Caco-2 (cell line): Measurements from ENCODE around the gene SAMSN1. TPM values are rescaled to one million over a fixed set of nuclear protein-coding genes. Genes with fewer than 3 reads are reported as not detected.

ENCODE experiments used
- BruUV-seq: library from RNA; stranded (reverse); fragments of 400-500 nt; replicated peaks from 2 replicates; lab custom pipeline; 2021; lab: Mats Ljungman, UMichigan
- CTCF ChIA-PET: fragments of 300-600 bp; sonication (Branson Sonifier 250); formaldehyde crosslinking; loops from one replicate; lab custom pipeline; 2022; ENCODE audit warnings: antibody characterized with exemption; lab: Charles Lee
- POLR2A ChIA-PET: fragments of 300-600 bp; sonication (Branson Sonifier 250); formaldehyde crosslinking; loops from one replicate; lab custom pipeline; 2022; ENCODE audit warnings: antibody characterized with exemption; lab: Charles Lee
- DNase-seq, 2 experiments: peaks; one replicate each; pipeline versions ENCODE4 v3.0.0 to v3.0.0-alpha.2; 2020 to 2022
- H3K27me3 ChIP-seq: replicated peaks from 2 replicates; pipeline ENCODE4 v1.6.0; 2011; ENCODE audit warnings: low read length; ENCODE audit not compliant: control insufficient read depth, insufficient read depth
- H3K36me3 ChIP-seq: 2 replicates; pipeline ENCODE4 v1.5.1; 2011; ENCODE audit warnings: low read length; ENCODE audit not compliant: control insufficient read depth, insufficient read depth
- H3K4me1 ChIP-seq: fragments of 250-450 bp; sonication (Bioruptor Pico); 2 replicates; pipeline ENCODE4 v1.5.1; 2020; ENCODE audit warnings: mild to moderate bottlenecking
- H3K4me3 ChIP-seq: 2 replicates; pipeline ENCODE4 v1.5.1; 2011; ENCODE audit warnings: low read depth, mild to moderate bottlenecking, control low read depth, low read length
- H3K9me3 ChIP-seq: fragments of 250-450 bp; sonication (Bioruptor Pico); 2 replicates; pipeline ENCODE4 v1.5.1; 2020; ENCODE audit warnings: mild to moderate bottlenecking, moderate library complexity
- H3K27ac Mint-ChIP-seq: one replicate; pipeline ENCODE4 v1.8.0; 2022; ENCODE audit warnings: mixed read lengths; ENCODE audit not compliant: unreplicated experiment
- H3K27me3 Mint-ChIP-seq: one replicate; pipeline ENCODE4 v1.8.0; 2022; ENCODE audit warnings: mixed read lengths; ENCODE audit not compliant: insufficient read depth, unreplicated experiment
- H3K36me3 Mint-ChIP-seq: one replicate; pipeline ENCODE4 v1.8.0; 2022; ENCODE audit warnings: mild to moderate bottlenecking, mixed read lengths; ENCODE audit not compliant: insufficient read depth, unreplicated experiment
- H3K4me1 Mint-ChIP-seq: one replicate; pipeline ENCODE4 v1.8.0; 2022; ENCODE audit warnings: low read depth, mixed read lengths; ENCODE audit not compliant: unreplicated experiment
- H3K4me3 Mint-ChIP-seq: one replicate; pipeline ENCODE4 v1.8.0; 2022; ENCODE audit warnings: mild to moderate bottlenecking, moderate library complexity, mixed read lengths; ENCODE audit not compliant: unreplicated experiment
- H3K9me3 Mint-ChIP-seq: one replicate; pipeline ENCODE4 v1.8.0; 2022; ENCODE audit warnings: mixed read lengths; ENCODE audit not compliant: unreplicated experiment
- CTCF ChIP-seq, 2 experiments: fragments of 200-600 bp in 1 of 2; IDR thresholded peaks; 1 replicate in 1 of 2; 2 replicates in 1 of 2; pipeline versions ENCODE4 v1.5.1 to v1.8.0; 2011 to 2022; ENCODE audit warnings: antibody characterized with exemption in 1 of 2, control low read depth in 1 of 2, inconsistent platforms in 1 of 2, low read depth in 1 of 2, low read length in 1 of 2, mild to moderate bottlenecking in 1 of 2, moderate library complexity in 1 of 2; ENCODE audit not compliant: insufficient read depth in 1 of 2, severe bottlenecking in 1 of 2, unreplicated experiment in 1 of 2
- intact Hi-C: fragments of 100-400 bp; cut with micrococcal nuclease; formaldehyde crosslinking; loops from one replicate; pipeline ENCODE4 v1.10.0; 2022; ENCODE audit not compliant: unreplicated experiment
- total RNA-seq: library from RNA; stranded (reverse); gene quantifications from 2 replicates; pipeline ENCODE4 v1.2.3, GENCODE V29; 2022

The SAMSN1 gene
- total RNA-seq, 1 experiment from 2014 or later: not detected

DNA sequence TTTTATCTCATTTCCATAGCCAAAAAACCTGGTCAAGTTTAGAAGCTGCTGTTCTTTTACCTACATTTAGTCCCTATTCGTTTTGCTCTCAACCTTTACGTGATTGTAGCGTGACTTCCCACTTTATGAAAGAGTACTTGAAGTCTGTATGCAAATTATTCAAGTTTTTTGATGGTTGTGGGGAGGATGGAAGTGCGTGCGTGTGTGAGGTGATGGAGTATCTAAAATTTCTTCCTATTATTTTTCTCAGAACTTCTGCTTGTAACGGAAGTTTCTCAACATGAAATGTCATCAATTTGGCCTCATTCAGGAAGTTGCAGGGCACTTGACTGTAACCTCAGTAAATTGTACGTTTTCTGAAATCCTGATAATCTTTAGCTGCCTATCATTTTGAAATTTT, 64.0 kb downstream of the SAMSN1 start:
- CTCF ChIA-PET: no interaction called here
- no TSS peak for BruUV-seq

GRCh38 chr21:14480411-14481031, 65.6 kb downstream of the SAMSN1 start:
- POLR2A ChIA-PET: no interaction called here
- Mint-ChIP-seq H3K36me3 (no peaks in the 10 kb centered on the region), H3K9me3 (no peaks in the 10 kb centered on the region), H3K27me3 (no peaks in the 10 kb centered on the region), H3K27ac (no peak overlapping the region), H3K4me1 (no peaks in the 10 kb centered on the region), H3K4me3 (no peak overlapping the region)
- Histone ChIP-seq H3K4me3 (no peak overlapping the region), H3K9me3 (no peaks in the 10 kb centered on the region), H3K4me1 (no peaks in the 10 kb centered on the region), H3K27me3 (no peaks in the 10 kb centered on the region), H3K36me3 (no peaks in the 10 kb centered on the region)
- CTCF ChIA-PET: no interaction called here
- DNase-seq: no peak
- TF ChIP-seq CTCF (IDR thresholded peaks at IDR 0.05; ENCODE audit: insufficient read depth in 1 of 2, low read depth in 1 of 2, low read length in 1 of 2, severe bottlenecking in 1 of 2, unreplicated experiment in 1 of 2): no peak
- BruUV-seq: no TSS peak
- intact Hi-C loops: no loop called here

More for the DNA sequence above, 64.0 kb downstream of the SAMSN1 start:
- H3K4me1 Mint-ChIP-seq: no peaks in the 10 kb centered on the region
- intact Hi-C loops: no loop called here
- no peak for TF ChIP-seq CTCF (IDR thresholded peaks at IDR 0.05; ENCODE audit: insufficient read depth in 1 of 2, low read depth in 1 of 2, low read length in 1 of 2, severe bottlenecking in 1 of 2, unreplicated experiment in 1 of 2)
- H3K27ac Mint-ChIP-seq: no peak overlapping the region
- H3K9me3 ChIP-seq: no peaks in the 10 kb centered on the region
- no peak overlapping the region for H3K4me3 Mint-ChIP-seq
- no peaks in the 10 kb centered on the region for H3K36me3 Mint-ChIP-seq
- no peak for DNase-seq
- H3K9me3 Mint-ChIP-seq: no peaks in the 10 kb centered on the region
- no peaks in the 10 kb centered on the region for H3K4me1 ChIP-seq
- H3K4me3 ChIP-seq: no peak overlapping the region
- POLR2A ChIA-PET: no interaction called here
- no peaks in the 10 kb centered on the region for H3K36me3 ChIP-seq
- H3K27me3 Mint-ChIP-seq: no peaks in the 10 kb centered on the region
- H3K27me3 ChIP-seq: no peaks in the 10 kb centered on the region

DNA sequence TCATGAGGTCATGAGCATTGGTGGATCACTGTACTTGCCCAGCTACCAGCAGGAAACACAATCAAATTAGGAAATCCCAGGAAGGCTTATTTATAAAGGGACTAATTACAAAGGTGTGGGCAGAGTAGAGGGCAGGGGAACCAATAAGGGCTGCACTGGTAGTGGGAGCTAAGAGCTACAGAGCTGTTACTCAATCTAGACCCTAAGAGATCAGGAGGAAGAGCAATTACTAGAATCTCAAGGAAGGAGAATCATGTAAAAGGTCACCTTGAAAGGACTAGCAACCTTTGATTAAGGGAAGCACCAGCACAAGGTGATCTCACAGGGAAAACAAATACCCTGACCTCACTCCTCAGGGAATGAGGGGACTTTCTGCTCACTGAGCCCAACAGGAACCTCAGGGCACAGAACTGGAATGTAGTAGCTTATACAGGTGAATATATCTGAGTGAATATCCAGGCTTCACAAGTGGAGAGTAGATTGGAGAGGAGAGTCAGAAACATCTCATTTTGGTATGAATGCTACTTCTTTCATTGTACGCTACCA, 66.8 kb downstream of the SAMSN1 start:
- TF ChIP-seq CTCF (IDR thresholded peaks at IDR 0.05; ENCODE audit: insufficient read depth in 1 of 2, low read depth in 1 of 2, low read length in 1 of 2, severe bottlenecking in 1 of 2, unreplicated experiment in 1 of 2): no peak
- Mint-ChIP-seq H3K4me1 (no peaks in the 10 kb centered on the region), H3K27me3 (no peaks in the 10 kb centered on the region), H3K36me3 (no peaks in the 10 kb centered on the region), H3K9me3 (no peaks in the 10 kb centered on the region), H3K27ac (no peak overlapping the region), H3K4me3 (no peak overlapping the region)
- Histone ChIP-seq H3K4me3 (no peak overlapping the region), H3K36me3 (no peaks in the 10 kb centered on the region), H3K4me1 (no peaks in the 10 kb centered on the region), H3K9me3 (no peaks in the 10 kb centered on the region), H3K27me3 (no peaks in the 10 kb centered on the region)
- intact Hi-C loops: no loop called here
- no TSS peak for BruUV-seq
- CTCF ChIA-PET: no interaction called here
- POLR2A ChIA-PET: no interaction called here
- no peak for DNase-seq
